Osteocyte (in vitro differentiated cells): ENCODE measurements around the gene DRD4. TPM values are rescaled to one million over a fixed set of nuclear protein-coding genes. Genes with fewer than 3 reads are reported as not detected.

ENCODE experiments used
- DNase-seq: peaks from one replicate; pipeline ENCODE4 v3.0.0; 2021; ENCODE audit warnings: mixed read lengths; ENCODE audit not compliant: unreplicated experiment; ENCODE audit errors: extremely low spot score
- H3K27ac Mint-ChIP-seq: one replicate; pipeline ENCODE4 v1.8.0; 2021; ENCODE audit warnings: mild to moderate bottlenecking, mixed read lengths; ENCODE audit not compliant: unreplicated experiment
- H3K27me3 Mint-ChIP-seq: one replicate; pipeline ENCODE4 v1.8.0; 2021; ENCODE audit warnings: mixed read lengths; ENCODE audit not compliant: unreplicated experiment
- H3K36me3 Mint-ChIP-seq: one replicate; pipeline ENCODE4 v1.8.0; 2021; ENCODE audit warnings: mixed read lengths; ENCODE audit not compliant: unreplicated experiment
- H3K4me1 Mint-ChIP-seq: one replicate; pipeline ENCODE4 v1.8.0; 2021; ENCODE audit warnings: mixed read lengths; ENCODE audit not compliant: unreplicated experiment
- H3K4me3 Mint-ChIP-seq: one replicate; pipeline ENCODE4 v1.8.0; 2021; ENCODE audit warnings: mild to moderate bottlenecking, moderate library complexity, mixed read lengths; ENCODE audit not compliant: unreplicated experiment
- H3K9me3 Mint-ChIP-seq: one replicate; pipeline ENCODE4 v1.8.0; 2021; ENCODE audit warnings: mixed read lengths; ENCODE audit not compliant: unreplicated experiment
- total RNA-seq: library from RNA; stranded (reverse); gene quantifications from 2 replicates; pipeline ENCODE4 v1.2.1, GENCODE V29; 2021
- TF ChIP-seq, protein P1 (sequence below): fragments of 200-600 bp; sonication (generic); IDR thresholded peaks from 2 replicates; pipeline ENCODE4 v1.5.0; 2021; ENCODE audit warnings: antibody characterized with exemption, mild to moderate bottlenecking, moderate library complexity

The DRD4 gene
- total RNA-seq, 1 donor from 2014 or later, result 1.7 TPM

DNA sequence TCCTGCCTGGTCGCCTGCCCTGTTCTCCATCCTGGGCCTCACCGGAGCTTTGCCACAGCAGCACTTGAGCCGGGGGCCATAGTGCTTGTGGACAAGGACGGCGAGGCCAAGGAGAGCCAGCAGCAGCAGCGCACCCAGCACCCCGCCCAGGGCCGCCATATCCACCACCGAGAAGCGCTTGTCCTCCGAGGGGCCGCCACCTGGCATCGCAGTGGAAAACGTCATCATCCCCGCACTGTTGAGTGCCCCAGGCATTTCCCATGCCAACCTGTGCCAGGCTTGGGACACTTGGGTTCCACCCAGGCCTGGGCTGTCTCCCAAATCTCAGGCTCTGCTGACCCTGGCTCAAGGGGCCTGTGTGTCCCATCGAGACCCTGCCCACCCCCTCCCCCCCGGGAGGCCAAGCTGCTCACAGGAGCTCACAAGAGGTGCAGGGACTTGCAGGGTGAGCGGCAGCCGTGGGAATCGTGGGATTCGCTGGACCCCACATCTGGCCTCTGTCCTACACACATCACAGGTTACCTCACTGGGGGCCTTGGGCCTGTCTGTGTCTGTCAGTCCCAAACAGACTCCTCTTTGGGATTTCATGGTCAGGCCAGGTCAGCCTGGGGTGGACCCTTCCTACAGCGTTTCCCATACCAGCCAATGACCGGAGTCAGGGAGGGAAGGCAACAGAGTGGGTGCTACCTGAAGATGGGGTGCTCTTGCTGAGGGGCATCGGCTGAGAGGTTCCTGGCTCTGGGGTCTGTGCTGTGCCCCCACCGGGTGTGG is 19.0 kb upstream of the DRD4 start:
- Mint-ChIP-seq H3K9me3 (no peaks in the 10 kb centered on the region), H3K4me3 (no peak overlapping the region), H3K36me3 (no peaks in the 10 kb centered on the region), H3K27me3 (no peaks in the 10 kb centered on the region), H3K27ac (no peak overlapping the region), H3K4me1 (peaks cover 9% of the 10 kb centered on the region)
- no peak for DNase-seq
- TF ChIP-seq, protein P1, sequence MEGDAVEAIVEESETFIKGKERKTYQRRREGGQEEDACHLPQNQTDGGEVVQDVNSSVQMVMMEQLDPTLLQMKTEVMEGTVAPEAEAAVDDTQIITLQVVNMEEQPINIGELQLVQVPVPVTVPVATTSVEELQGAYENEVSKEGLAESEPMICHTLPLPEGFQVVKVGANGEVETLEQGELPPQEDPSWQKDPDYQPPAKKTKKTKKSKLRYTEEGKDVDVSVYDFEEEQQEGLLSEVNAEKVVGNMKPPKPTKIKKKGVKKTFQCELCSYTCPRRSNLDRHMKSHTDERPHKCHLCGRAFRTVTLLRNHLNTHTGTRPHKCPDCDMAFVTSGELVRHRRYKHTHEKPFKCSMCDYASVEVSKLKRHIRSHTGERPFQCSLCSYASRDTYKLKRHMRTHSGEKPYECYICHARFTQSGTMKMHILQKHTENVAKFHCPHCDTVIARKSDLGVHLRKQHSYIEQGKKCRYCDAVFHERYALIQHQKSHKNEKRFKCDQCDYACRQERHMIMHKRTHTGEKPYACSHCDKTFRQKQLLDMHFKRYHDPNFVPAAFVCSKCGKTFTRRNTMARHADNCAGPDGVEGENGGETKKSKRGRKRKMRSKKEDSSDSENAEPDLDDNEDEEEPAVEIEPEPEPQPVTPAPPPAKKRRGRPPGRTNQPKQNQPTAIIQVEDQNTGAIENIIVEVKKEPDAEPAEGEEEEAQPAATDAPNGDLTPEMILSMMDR, result no peak

- Mint-ChIP-seq H3K27ac (no peak overlapping the region), H3K36me3 (no peaks in the 10 kb centered on the region), H3K27me3 (no peaks in the 10 kb centered on the region), H3K4me1 (peaks cover 14% of the 10 kb centered on the region), H3K4me3 (no peak overlapping the region), H3K9me3 (no peaks in the 10 kb centered on the region)
- DNase-seq, result no peak
- TF ChIP-seq, protein P1, result no peak
These were observed 18.0 kb upstream of the DRD4 start for GRCh38 chr11:618856-619627.

- H3K4me1 Mint-ChIP-seq, result peaks cover 12% of the 10 kb centered on the region
- H3K36me3 Mint-ChIP-seq, result no peaks in the 10 kb centered on the region
- H3K9me3 Mint-ChIP-seq, result no peaks in the 10 kb centered on the region
- H3K27me3 Mint-ChIP-seq, result no peaks in the 10 kb centered on the region
- H3K27ac Mint-ChIP-seq, result no peak overlapping the region
- TF ChIP-seq, protein P1, result no peak
- no peak overlapping the region for H3K4me3 Mint-ChIP-seq
- no peak for DNase-seq
These were observed 17.4 kb upstream of the DRD4 start for GRCh38 chr11:619628-620050.

DNA sequence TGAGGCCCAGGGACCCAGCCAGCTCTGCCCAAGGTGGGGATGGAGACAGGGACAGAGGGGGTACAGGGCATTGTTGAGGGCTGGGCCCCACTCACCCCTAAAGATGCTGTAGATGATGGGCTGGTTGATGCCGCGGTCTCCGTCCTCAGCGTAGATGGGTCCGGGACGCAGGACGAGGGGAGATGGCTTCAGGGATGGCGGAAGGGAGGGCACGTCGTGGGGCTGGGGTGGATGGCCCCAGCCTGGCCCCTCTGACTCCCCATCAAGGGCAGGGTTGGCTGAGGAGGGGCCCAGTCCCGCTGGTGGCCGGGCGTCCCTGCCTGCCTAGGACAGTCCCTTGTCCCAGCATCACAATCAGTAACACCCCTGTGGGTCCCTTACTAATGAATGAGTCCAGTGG is 16.9 kb upstream of the DRD4 start:
- Mint-ChIP-seq H3K9me3 (no peaks in the 10 kb centered on the region), H3K4me3 (no peak overlapping the region), H3K36me3 (no peaks in the 10 kb centered on the region), H3K4me1 (peaks cover 12% of the 10 kb centered on the region), H3K27ac (no peak overlapping the region), H3K27me3 (no peaks in the 10 kb centered on the region)
- DNase-seq, result no peak
- TF ChIP-seq, protein P1, result no peak
